ENCODE data around the gene SYT13.

Gene SYT13

GRCh38 chr11:45278714-45279113 is 7.4 kb downstream of the SYT13 start:
- in situ Hi-C loops (cut with MboI; ENCODE audit: low sequenced_read_pairs) = no loop called here

GRCh38 chr11:45275828-45276227 is 10.3 kb downstream of the SYT13 start:
- in situ Hi-C loops (cut with MboI; ENCODE audit: low sequenced_read_pairs) = no loop called here

DNA sequence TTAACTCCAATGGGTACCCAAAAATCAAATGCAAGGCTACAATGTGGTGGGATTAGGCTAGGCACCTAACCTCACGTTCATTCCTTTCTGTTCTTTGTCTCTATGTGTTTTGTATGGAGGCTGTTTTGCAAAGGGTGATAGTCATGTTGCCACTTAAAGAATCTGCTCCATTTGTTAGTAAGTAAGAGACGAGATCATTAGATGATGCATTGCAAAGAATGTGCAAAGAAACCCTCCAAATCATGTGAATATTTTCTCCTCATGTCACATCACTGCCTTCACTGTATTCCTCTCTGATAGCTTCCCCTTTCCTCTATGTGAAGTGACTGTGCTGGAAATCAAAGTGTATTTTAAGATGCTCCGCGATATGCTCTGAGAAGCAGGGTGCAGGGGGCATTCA is 11.9 kb downstream of the SYT13 start:
- in situ Hi-C loops (cut with MboI; ENCODE audit: low sequenced_read_pairs) = no loop called here

DNA sequence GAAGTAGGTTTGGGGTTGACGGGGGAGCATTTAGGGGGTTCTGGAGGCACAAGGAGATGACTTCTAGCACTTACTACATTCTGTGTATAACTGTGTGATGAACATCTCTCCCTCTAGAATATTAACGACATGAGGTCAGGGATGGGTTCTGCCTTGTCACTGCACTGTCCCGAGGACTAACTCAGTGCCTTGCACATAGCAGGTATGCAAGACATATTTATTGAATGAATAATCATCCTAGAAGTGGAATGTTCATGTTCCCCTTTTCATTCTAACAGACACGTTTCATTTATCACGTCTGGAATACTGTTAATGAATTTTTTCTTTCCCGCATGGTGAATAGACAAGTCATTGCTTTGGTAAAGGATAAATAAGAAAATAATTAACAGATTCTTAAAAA is 12.6 kb downstream of the SYT13 start:
- in situ Hi-C loops (cut with MboI; ENCODE audit: low sequenced_read_pairs) = no loop called here

- in situ Hi-C loops (cut with MboI; ENCODE audit: low sequenced_read_pairs) = no loop called here
These were observed 13.4 kb downstream of the SYT13 start for GRCh38 chr11:45272701-45273100.

GRCh38 chr11:45270946-45271716 is 15.0 kb downstream of the SYT13 start:
- in situ Hi-C loops (cut with MboI; ENCODE audit: low sequenced_read_pairs) = no loop called here

DNA sequence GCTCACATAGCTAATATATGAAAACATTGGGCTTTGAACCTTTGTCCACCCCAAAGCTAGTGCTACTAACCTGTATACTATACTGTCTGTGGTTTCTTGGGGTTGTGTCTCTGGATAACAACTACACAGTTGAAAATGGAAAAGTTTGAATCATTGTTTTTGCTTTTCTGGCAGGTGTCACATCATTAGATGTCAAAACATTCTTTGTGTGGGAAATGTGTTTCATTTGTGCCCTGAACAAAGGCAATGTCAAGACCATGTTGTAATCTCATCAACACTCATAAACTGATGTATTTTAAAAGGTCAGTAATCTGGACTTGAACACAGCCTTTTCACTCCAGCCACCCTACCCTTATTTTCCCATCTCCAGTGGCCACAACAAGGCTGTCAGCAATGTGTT is 16.5 kb downstream of the SYT13 start:
- in situ Hi-C loops (cut with MboI; ENCODE audit: low sequenced_read_pairs) = no loop called here

DNA sequence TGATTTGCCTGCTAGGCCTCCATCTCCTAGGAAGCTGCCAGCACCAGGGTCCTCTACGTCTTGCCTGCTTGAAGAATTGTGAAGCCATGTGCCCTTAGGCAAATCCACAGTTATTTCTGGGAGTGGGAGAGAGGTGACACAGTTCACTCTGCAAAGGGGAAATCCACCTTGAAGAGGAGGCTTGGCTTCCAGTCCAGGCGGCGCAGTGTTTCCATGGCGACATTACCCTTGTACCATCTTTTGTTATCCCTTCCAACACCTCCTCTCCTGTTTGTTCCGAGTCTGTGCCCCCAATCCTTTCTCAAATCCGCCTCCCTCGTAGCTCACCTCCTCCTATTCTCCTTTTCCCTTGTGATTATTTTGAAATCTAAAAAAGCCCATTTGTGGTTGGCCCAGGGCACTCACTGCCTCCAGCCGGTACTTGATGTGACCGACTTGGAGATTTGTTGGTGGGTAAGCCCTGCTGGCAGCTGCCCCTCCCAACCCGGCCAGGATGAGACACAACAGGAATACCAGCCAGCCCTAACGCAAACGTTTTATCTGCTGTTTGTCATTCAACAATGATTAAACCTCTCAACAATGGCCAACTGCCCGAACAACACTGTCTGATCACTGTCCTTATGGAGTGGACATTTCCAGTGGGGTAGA is 18.4 kb downstream of the SYT13 start:
- in situ Hi-C loops (cut with MboI; ENCODE audit: low sequenced_read_pairs) = no loop called here

- in situ Hi-C loops (cut with MboI; ENCODE audit: low sequenced_read_pairs) = no loop called here
These were observed 19.1 kb downstream of the SYT13 start for GRCh38 chr11:45267052-45267451.

- in situ Hi-C loops (cut with MboI; ENCODE audit: low sequenced_read_pairs) = no loop called here
These were observed 19.5 kb downstream of the SYT13 start for GRCh38 chr11:45266676-45267020.

- in situ Hi-C loops (cut with MboI; ENCODE audit: low sequenced_read_pairs) = no loop called here
These were observed 20.0 kb downstream of the SYT13 start for GRCh38 chr11:45265969-45266675.

DNA sequence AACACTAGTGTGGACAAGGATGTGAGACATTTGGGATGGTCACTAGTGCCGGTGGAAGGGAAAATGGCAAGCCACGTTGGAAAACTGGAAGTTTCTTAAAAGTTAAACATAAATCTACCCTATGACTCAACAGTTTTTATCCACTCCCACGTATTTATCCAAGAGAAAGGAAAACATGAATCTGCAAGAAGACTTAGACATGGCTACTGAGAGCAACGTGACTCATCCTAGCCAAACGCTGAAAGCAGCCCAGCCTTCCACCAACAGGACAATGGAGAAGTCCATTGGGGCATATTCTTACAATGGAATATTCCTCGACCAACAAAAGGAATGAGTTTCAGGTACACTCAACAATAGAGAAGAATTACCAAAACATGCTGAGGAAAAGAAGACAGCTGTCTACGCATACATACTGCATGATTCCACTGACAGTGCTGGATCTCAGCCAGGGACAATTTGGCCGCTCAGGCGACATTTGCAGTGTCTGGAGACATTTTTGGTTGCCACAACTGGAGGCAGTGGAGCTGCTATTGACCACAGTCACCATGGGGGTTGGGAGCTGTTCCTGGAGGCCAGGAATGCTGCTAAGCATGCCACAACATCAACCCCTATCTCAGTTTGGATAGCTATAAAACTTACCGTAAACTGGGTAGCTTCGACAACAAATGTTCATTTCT is 21.2 kb downstream of the SYT13 start:
- in situ Hi-C loops (cut with MboI; ENCODE audit: low sequenced_read_pairs) = no loop called here

DNA sequence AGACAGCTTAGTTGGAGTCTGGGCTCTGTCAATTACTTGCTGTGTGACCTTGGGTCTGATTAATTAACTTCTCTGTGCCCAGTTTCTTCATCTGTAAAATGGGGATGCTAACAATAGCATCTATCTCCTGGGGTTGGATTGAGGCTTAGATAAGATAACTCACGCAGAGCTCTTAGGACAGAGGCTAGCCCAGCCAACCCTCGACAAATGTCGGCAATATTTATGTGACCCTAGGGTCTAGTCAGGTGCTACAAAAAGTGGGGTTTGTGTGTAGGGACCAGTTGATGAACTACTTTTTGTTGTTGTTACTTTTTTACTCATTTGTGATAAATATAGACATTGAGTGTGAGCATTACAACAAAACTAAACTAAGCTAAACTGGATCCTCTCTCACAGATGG is 22.4 kb downstream of the SYT13 start:
- in situ Hi-C loops (cut with MboI; ENCODE audit: low sequenced_read_pairs) = no loop called here

- in situ Hi-C loops (cut with MboI; ENCODE audit: low sequenced_read_pairs) = no loop called here
These were observed 23.2 kb downstream of the SYT13 start for GRCh38 chr11:45262900-45263299.

DNA sequence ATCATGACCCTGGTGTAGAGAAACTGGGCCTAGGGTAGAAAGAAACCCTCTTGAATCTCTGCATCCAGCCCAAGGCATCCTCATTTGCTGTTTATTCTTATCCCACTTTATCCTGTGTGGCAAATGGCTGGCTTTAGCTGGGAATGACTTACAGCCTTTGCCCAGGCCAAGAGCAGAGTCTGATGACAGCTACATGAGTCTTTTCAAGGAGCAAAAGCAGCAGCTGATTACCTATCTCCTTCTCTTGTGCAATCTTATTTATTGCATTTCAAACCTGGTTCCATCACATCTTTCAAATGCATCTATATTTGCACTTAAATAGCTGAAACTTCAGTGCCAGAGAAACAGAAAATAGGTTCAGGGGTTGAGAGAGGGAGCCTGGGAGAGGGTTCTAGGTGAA is 26.1 kb downstream of the SYT13 start:
- in situ Hi-C loops (cut with MboI; ENCODE audit: low sequenced_read_pairs) = no loop called here

GRCh38 chr11:45259592-45259991 is 26.5 kb downstream of the SYT13 start:
- in situ Hi-C loops (cut with MboI; ENCODE audit: low sequenced_read_pairs) = no loop called here

DNA sequence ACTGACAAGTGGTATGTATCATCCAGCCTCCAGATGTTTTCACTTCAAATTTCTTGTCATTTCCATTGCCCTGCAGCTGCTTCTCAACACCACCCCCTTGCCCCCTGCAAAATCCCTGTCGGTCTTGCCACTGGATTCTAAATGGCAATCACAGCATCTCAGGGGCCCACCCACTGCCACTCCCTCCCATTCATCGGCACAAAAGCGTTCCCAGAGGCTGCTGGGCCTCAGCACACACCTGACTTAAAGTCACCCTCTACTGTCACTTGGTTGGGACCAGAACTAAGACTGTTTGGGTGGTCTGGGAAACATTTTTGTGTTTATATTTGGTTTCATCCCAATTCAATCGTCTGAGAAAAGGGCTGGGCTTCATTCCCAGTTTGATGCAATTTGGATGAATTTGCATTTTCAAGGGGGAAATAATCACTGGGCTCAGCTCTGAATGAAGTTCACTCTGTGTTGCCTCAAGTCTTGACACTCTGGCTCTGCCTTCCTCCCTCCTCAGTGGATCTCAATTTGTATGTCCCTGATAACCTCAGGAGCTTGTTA is 27.1 kb downstream of the SYT13 start:
- in situ Hi-C loops (cut with MboI; ENCODE audit: low sequenced_read_pairs) = no loop called here

DNA sequence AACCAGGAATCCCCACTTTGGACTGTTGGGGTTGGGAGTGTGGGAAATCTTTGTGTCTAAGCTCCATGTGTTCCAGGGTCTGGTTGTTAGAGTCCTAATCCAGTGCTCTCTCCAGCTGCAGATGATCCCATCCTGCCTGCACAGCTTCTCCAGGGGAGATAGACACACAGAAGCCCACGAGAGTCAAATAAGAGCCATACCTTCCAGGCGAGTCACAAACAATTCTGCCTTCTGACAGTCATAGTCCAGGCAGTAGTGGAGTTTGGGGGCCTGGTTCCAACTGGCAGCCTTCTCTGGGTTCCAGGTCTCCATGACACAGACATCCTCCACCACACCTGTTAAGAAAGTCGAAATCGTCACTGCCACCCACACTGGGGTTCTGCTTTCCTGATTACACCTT is 32.1 kb downstream of the SYT13 start:
- in situ Hi-C loops (cut with MboI; ENCODE audit: low sequenced_read_pairs) = no loop called here

GRCh38 chr11:45253640-45254039 is 32.5 kb downstream of the SYT13 start:
- in situ Hi-C loops (cut with MboI; ENCODE audit: low sequenced_read_pairs) = no loop called here

DNA sequence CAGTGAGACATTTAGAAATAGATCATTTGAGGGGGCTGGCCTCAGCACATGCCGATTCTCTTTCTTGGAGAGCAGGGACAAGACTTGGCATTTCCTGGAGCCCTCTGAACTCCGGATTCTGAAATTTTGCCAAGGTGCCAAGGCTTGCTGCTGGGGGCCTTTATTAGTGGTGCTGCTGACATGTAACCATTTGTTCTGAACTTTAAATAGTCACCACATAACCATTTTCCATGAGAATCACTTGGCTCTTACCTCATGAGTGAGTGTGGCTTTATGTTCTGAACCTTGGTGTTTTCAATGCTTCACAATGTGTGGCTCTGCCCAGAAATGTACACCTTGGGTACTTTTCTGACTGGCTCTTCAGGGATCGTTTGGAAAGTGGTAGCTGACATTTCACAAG is 33.3 kb downstream of the SYT13 start:
- in situ Hi-C loops (cut with MboI; ENCODE audit: low sequenced_read_pairs) = no loop called here

DNA sequence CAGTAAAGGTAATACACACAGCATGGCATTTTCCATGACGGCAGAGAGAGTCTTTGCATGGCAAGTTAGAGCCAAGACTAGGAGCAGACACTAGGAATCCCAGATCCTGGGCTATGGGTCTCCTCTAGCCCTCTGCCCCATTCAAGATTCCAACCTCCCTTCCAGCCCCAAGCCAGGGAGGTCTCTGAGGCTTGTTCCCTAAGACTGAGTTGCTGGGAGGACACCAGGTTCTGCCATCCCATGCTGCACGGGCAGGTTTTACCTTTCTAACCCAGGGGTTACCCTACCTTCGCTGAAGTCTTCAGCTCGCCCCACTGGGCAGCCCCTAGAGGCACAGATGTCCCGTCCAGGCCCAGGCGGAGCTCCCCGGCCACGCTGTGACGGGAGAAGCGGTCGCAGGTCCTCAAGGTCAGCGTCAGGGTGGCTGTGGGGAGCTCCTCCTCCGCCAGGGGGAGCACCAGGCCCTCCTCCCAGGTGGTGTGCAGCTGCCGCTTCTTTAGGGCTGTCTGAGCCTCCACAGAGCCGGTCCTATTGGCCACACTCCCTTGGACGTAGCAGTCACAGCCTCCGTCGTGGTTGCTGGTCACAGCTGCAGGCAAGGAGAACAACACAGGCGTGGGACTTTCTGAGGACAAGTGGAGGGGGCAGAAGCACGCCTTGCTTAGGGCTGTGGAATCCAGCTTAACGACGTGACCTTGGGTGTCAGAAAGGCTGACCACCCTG is 33.8 kb downstream of the SYT13 start:
- in situ Hi-C loops (cut with MboI; ENCODE audit: low sequenced_read_pairs) = no loop called here
